OCI-LY3 (cell line): ENCODE data around the gene ATP6V1G2.

Source experiments
- H2AFZ ChIP-seq: fragments of 200-600, 300-600 bp; shearing (Covaris generic); 2 replicates; pipeline ENCODE4 v1.6.0; 2014; ENCODE audit warnings: antibody characterized with exemption, low read depth, low read length
- H3K27ac ChIP-seq: fragments of 200-600, 300-600 bp; sonication (generic); 2 replicates; pipeline ENCODE4 v1.5.1; 2014; ENCODE audit warnings: mild to moderate bottlenecking, low read length, moderate library complexity, mixed read lengths
- H3K27me3 ChIP-seq: fragments of 200-600, 300-600 bp; sonication (generic); 2 replicates; pipeline ENCODE4 v1.6.1; 2014; ENCODE audit warnings: low read depth, low read length, mixed read lengths
- H3K36me3 ChIP-seq: fragments of 200-600, 300-600 bp; sonication (generic); replicated peaks from 2 replicates; pipeline ENCODE3; 2014; ENCODE audit warnings: low read depth, low read length, mixed read lengths
- H3K4me1 ChIP-seq: fragments of 300-600, 200-600 bp; sonication (generic); 2 replicates; pipeline ENCODE4 v1.6.1; 2014; ENCODE audit warnings: low read length, mixed read lengths
- H3K4me2 ChIP-seq: fragments of 200-600, 300-600 bp; sonication (generic); 2 replicates; pipeline ENCODE4 v1.6.1; 2014; ENCODE audit warnings: low read length, mixed read lengths
- H3K4me3 ChIP-seq: fragments of 300-600, 200-600 bp; sonication (generic); 2 replicates; pipeline ENCODE4 v1.5.1; 2014; ENCODE audit warnings: antibody characterized with exemption, mild to moderate bottlenecking, low read length, moderate library complexity
- H3K79me2 ChIP-seq: fragments of 300-600, 200-600 bp; shearing (Covaris generic); 2 replicates; pipeline ENCODE4 v1.6.1; 2014; ENCODE audit warnings: mild to moderate bottlenecking, low read length, mixed read lengths
- H3K9ac ChIP-seq: fragments of 300-600, 200-600 bp; shearing (Covaris generic); 2 replicates; pipeline ENCODE4 v1.6.0; 2014; ENCODE audit warnings: mild to moderate bottlenecking, low read length, moderate library complexity
- H3K9me3 ChIP-seq: fragments of 200-600, 300-600 bp; shearing (Covaris generic); 2 replicates; pipeline ENCODE4 v1.6.1; 2014; ENCODE audit warnings: low read length, mixed read lengths; ENCODE audit not compliant: insufficient read depth
- H4K20me1 ChIP-seq: fragments of 200-600, 300-600 bp; sonication (generic); 2 replicates; pipeline ENCODE4 v1.6.1; 2016; ENCODE audit warnings: low read length, mixed read lengths; ENCODE audit not compliant: insufficient read depth
- CTCF ChIP-seq: fragments of 200-600, 300-600 bp; sonication (generic); IDR thresholded peaks from 2 replicates; pipeline ENCODE4 v1.5.1; 2014; ENCODE audit warnings: antibody characterized with exemption, low read length, low read depth
- EZH2phosphoT487 ChIP-seq: fragments of 200-600 bp; shearing (Covaris generic); IDR thresholded peaks from 2 replicates; pipeline ENCODE4 v1.6.1; 2018; ENCODE audit warnings: antibody characterized with exemption, mixed run types, low read depth

ATP6V1G2 gene

GRCh38 chr6:31587791-31588777 is 41.7 kb upstream of the ATP6V1G2 start:
- Histone ChIP-seq H2AFZ (no peak overlapping the region), H3K27ac (no peak overlapping the region), H3K36me3 (no peaks in the 10 kb centered on the region), H3K4me3 (no peak overlapping the region), H4K20me1 (no peaks in the 10 kb centered on the region), H3K79me2 (peaks cover 6% of the 10 kb centered on the region), H3K4me2 (no peak overlapping the region; the same call in 1 of the 2 replicates), H3K9me3 (no peaks in the 10 kb centered on the region), H3K27me3 (no peaks in the 10 kb centered on the region), H3K4me1 (peaks cover 38% of the 10 kb centered on the region), H3K9ac (no peak overlapping the region; the same call in 1 of the 2 replicates)
- TF ChIP-seq EZH2phosphoT487 (no peak), CTCF (no peak)

DNA sequence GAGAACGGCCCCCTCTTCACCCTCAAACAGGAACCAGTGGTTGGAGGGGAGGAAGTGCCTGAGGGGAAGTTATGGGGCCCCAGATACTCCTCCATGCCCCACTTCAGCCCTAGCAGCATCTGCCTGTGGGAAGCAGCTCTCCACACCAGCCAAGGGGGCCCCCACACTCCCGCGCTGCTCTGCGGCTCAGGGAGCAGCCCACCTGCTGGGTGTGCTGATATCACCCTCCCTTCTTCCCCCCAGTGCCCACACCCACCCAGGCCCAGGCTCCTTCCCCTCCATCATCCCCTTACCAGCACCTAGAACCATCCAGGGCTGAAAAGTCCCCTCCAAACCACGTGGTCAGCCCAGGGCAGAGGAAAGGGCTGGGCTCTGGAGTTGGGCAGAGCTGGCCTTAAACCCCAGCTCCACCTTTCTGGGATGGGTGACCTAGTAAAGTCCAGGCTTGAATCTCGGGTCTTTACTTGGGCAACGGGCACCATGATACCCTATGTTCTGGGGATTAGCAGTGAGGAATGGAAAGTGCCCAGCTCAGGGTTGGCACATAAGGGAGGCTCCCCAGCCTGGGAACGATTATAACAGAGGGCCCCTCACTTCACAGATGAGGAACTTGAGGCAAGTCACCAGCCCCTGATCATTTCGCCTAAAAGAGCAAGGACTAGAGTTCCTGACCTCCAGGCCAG is 40.3 kb upstream of the ATP6V1G2 start:
- TF ChIP-seq CTCF (no peak), EZH2phosphoT487 (no peak)
- Histone ChIP-seq H2AFZ (no peak overlapping the region), H3K4me2 (peak overlapping the region; percentile 61), H3K79me2 (peaks cover 19% of the 10 kb centered on the region), H3K4me1 (peaks cover 49% of the 10 kb centered on the region), H3K4me3 (no peak overlapping the region), H3K27me3 (no peaks in the 10 kb centered on the region), H3K9me3 (no peaks in the 10 kb centered on the region), H3K9ac (peak overlapping the region; percentile 52; the same call in 1 of the 2 replicates), H3K36me3 (peaks cover 4% of the 10 kb centered on the region), H3K27ac (peak overlapping the region; percentile 82), H4K20me1 (no peaks in the 10 kb centered on the region)

- H3K9ac ChIP-seq: peak within 1 kb of the TSS; percentile 52; the same call in 1 of the 2 replicates
- H3K4me2 ChIP-seq: peak within 1 kb of the TSS; percentile 61
Observed at GRCh38 chr6:31586008-31586407, 39.6 kb upstream of the ATP6V1G2 start, which contains the start of gene LST1. LST1 (plus strand) TSS chr6:31586277; CDS start chr6:31587300, 1,023 bp downstream.

More at GRCh38 chr6:31586008-31586407, 39.6 kb upstream of the ATP6V1G2 start, which contains the start of gene LST1:
- Histone ChIP-seq H3K36me3 (peaks cover 11% of the 10 kb centered on the region), H3K4me3 (no peak within 1 kb of the TSS; the same call in 1 of the 2 replicates), H3K79me2 (peaks cover 27% of the 10 kb centered on the region), H2AFZ (no peak within 1 kb of the TSS), H3K27me3 (no peaks in the 10 kb centered on the region), H3K9me3 (no peaks in the 10 kb centered on the region), H3K4me1 (peaks cover 49% of the 10 kb centered on the region), H4K20me1 (no peaks in the 10 kb centered on the region), H3K27ac (peak within 1 kb of the TSS; percentile 82)
- TF ChIP-seq EZH2phosphoT487 (no peak), CTCF (no peak)
